ENCODE data around the gene MPC1L. TPM values are rescaled to one million over a fixed set of nuclear protein-coding genes. Genes with fewer than 3 reads are reported as not detected.

MPC1L gene
- total RNA-seq (2021; ENCODE audit: unreplicated experiment) (not detected), Bru-seq, nascent RNA (not detected), BruChase-seq, experiment 1, labeled RNA remaining after a 6-hour chase (not detected), BruChase-seq, experiment 2, labeled RNA remaining after a 2-hour chase (not detected)
- 0.13 TPM in 1 of 2 replicates, not detected in the other for polyA plus RNA-seq (2012)
- long read RNA-seq: 0 reads

GRCh38 chrX:40623139-40623536 is at the start of gene MPC1L:
TSS of gene MPC1L (plus strand) at chrX:40623428. CDS start at chrX:40623566, 138 bp downstream.
- POLR2A ChIA-PET: no interaction called here

More at GRCh38 chrX:40623139-40623536, at the start of gene MPC1L:
- Histone ChIP-seq H4K20me1 (ENCODE audit: insufficient read depth) (no peaks in the 10 kb centered on the region), H3K4me2 (ENCODE audit: low read length) (no peak within 1 kb of the TSS), H3K4me3 (replicated peaks in 1 of 2; ENCODE audit: low read depth in 1 of 2, low read length in 2 of 2) (no peak within 1 kb of the TSS), H3K9me3 (ENCODE audit: control insufficient read depth in 1 of 2, insufficient read depth in 1 of 2, low read depth in 1 of 2, low read length in 2 of 2) (no peaks in the 10 kb centered on the region), H3K27me3 (ENCODE audit: insufficient read depth, low read length) (no peaks in the 10 kb centered on the region), H3K36me3 (ENCODE audit: control insufficient read depth in 1 of 2, insufficient read depth in 2 of 2, low read length in 2 of 2) (no peaks in the 10 kb centered on the region; a peak in 1 of 4 replicates), H2AFZ (ENCODE audit: low read depth, low read length, poor library complexity, severe bottlenecking) (no peak within 1 kb of the TSS), H3K79me2 (ENCODE audit: insufficient read depth, low read length) (no peaks in the 10 kb centered on the region), H3K9me2 (ENCODE audit: insufficient read depth) (no peaks in the 10 kb centered on the region), H3K4me1 (ENCODE audit: control insufficient read depth in 1 of 2, insufficient read depth in 2 of 2, low read length in 2 of 2) (no peaks in the 10 kb centered on the region), H3K9ac (ENCODE audit: low read length) (no peak within 1 kb of the TSS), H3K27ac (ENCODE audit: low read depth, low read length) (no peak within 1 kb of the TSS)
- TF ChIP-seq ELF1 (IDR thresholded peaks at IDR 0.05; ENCODE audit: borderline replicate concordance, low read depth) (no peak), EZH2 (IDR thresholded peaks at IDR 0.05) (no peak), ZNF274 (IDR thresholded peaks at IDR 0.05; ENCODE audit: low read depth, low read length) (no peak), SIN3A (IDR thresholded peaks at IDR 0.05; ENCODE audit: low read depth) (no peak), POLR2A (IDR thresholded peaks at IDR 0.05; ENCODE audit: borderline replicate concordance, extremely low read depth, insufficient read depth, insufficient read length) (no peak), TCF7L2 (IDR thresholded peaks at IDR 0.05; ENCODE audit: borderline replicate concordance, extremely low read depth, insufficient read depth, insufficient read length) (no peak), YY1 (IDR thresholded peaks at IDR 0.05; ENCODE audit: extremely low read depth, insufficient replicate concordance, low read depth, low read length) (no peak), POLR2AphosphoS5 (IDR thresholded peaks at IDR 0.05; ENCODE audit: low read depth, low read length) (no peak), CBX3 (IDR thresholded peaks at IDR 0.05; ENCODE audit: low read depth) (no peak), FOSL1 (IDR thresholded peaks at IDR 0.05; ENCODE audit: low read depth) (no peak), MAX (IDR thresholded peaks at IDR 0.05) (no peak), CTCF (IDR thresholded peaks at IDR 0.05 in 2 of 3, conservative IDR thresholded peaks at IDR 0.05 in 1 of 3; ENCODE audit: borderline replicate concordance in 1 of 3, insufficient read depth in 1 of 3, low read depth in 2 of 3, low read length in 2 of 3) (no peak), SP1 (IDR thresholded peaks at IDR 0.05; ENCODE audit: low read depth) (no peak), SRF (IDR thresholded peaks at IDR 0.05; ENCODE audit: low read depth) (no peak), JUND (IDR thresholded peaks at IDR 0.05) (no peak), ATF3 (IDR thresholded peaks at IDR 0.05) (no peak), EGR1 (IDR thresholded peaks at IDR 0.05; ENCODE audit: low read depth) (no peak), REST (IDR thresholded peaks at IDR 0.05; ENCODE audit: low read depth) (no peak), CEBPB (IDR thresholded peaks at IDR 0.05; ENCODE audit: low read depth) (no peak)
- no TSS peak for BruUV-seq (replicated peaks)
- intact Hi-C loops (cut with micrococcal nuclease): no loop called here
- DNase-seq (ENCODE audit: low read depth, low spot score) (no peak), ATAC-seq (no peak)
- ChIA-PET CTCF (no interaction called here), RAD21 (ENCODE audit: low non-redundant PET in 1 of 2, low total read pairs in 2 of 2, uncharacterized antibody in 2 of 2, unreplicated experiment in 2 of 2) (no interaction called here)
